ENCODE data around the gene GPHN. TPM values are rescaled to one million over a fixed set of nuclear protein-coding genes. Genes with fewer than 3 reads are reported as not detected.

GPHN gene
- polyA plus RNA-seq, 1 of the 3 experiments (the other 2 are of a cell fraction), result 6.9 TPM

DNA sequence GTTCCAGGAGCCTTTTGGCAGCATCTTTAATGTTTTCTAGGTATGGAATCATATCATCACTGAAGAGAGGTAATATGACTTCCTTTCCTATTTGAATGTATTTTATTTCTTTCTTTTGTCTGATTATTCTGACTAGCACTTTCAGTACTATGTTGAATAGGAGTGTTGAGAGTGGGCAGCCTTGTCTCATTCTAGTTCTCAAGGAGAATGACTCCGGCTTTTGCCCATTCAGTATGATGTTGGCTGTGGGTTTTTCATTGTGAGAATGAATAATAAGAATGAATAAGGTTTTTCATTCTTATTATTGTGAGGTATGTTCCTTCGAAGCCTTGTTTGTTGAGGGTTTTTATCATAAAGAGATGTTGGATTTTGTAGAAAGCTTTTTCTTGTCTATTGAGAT lies 98.9 kb downstream of the GPHN start:
- DNase-seq, result no peak
- H2AFZ ChIP-seq (ENCODE audit: low read depth), result no peak overlapping the region
- H3K27ac ChIP-seq (ENCODE audit: low read depth in 2 of 2, low read length in 1 of 2), result no peak overlapping the region
- H3F3A ChIP-seq (replicated peaks; ENCODE audit: insufficient read depth), result no peaks in the 10 kb centered on the region
- H3K36me3 ChIP-seq (replicated peaks in 1 of 2; ENCODE audit: control insufficient read depth in 1 of 2, insufficient read depth in 2 of 2, low read length in 1 of 2), result no peaks in the 10 kb centered on the region
- POLR2A ChIA-PET, result no interaction called here
- no peak overlapping the region for H3K4me2 ChIP-seq
- H3K9me3 ChIP-seq, result 0 out of 2 replicates have a peak, but pooled peaks cover 12% of the 10 kb centered on the region
- no peaks in the 10 kb centered on the region for H4K20me1 ChIP-seq (ENCODE audit: insufficient read depth)
- H3K9me2 ChIP-seq, result no peaks in the 10 kb centered on the region
- no peaks in the 10 kb centered on the region for H3K4me1 ChIP-seq (ENCODE audit: control insufficient read depth in 1 of 2, insufficient read depth in 2 of 2, low read depth in 1 of 2, low read length in 1 of 2)
- no peak overlapping the region for H3K4me3 ChIP-seq (ENCODE audit: low read depth in 2 of 2, low read length in 1 of 2)
- 82% methylated on average over 2 of the region's 2 CpGs for WGBS (ENCODE audit: low lambda C conversion rate)
- TF ChIP-seq NRF1 (IDR thresholded peaks at IDR 0.05; ENCODE audit: low read depth, low read length), result no peak
- no peak for TF ChIP-seq RFX5 (IDR thresholded peaks at IDR 0.05; ENCODE audit: low read length)
- no peak for TF ChIP-seq ZBTB33 (IDR thresholded peaks at IDR 0.05; ENCODE audit: borderline replicate concordance, low read depth)
- TF ChIP-seq GABPA (IDR thresholded peaks at IDR 0.05; ENCODE audit: low read depth), result no peak
- TF ChIP-seq CHD2 (IDR thresholded peaks at IDR 0.05; ENCODE audit: low read length, partially characterized antibody), result no peak
- no peak for TF ChIP-seq YY1 (IDR thresholded peaks at IDR 0.05; ENCODE audit: low read depth)
- no peak for TF ChIP-seq ELF1 (IDR thresholded peaks at IDR 0.05)
- TF ChIP-seq, protein P1, sequence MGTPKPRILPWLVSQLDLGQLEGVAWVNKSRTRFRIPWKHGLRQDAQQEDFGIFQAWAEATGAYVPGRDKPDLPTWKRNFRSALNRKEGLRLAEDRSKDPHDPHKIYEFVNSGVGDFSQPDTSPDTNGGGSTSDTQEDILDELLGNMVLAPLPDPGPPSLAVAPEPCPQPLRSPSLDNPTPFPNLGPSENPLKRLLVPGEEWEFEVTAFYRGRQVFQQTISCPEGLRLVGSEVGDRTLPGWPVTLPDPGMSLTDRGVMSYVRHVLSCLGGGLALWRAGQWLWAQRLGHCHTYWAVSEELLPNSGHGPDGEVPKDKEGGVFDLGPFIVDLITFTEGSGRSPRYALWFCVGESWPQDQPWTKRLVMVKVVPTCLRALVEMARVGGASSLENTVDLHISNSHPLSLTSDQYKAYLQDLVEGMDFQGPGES (IDR thresholded peaks at IDR 0.05; ENCODE audit: low read depth, low read length), result no peak
- no peak for TF ChIP-seq SIN3A (IDR thresholded peaks at IDR 0.05; ENCODE audit: borderline replicate concordance, low read depth, low read length)
- no peak for TF ChIP-seq FOXJ3 (CRISPR knock-in tag; IDR thresholded peaks at IDR 0.05)
- no peak overlapping the region for H3K9ac ChIP-seq
- H3K27me3 ChIP-seq (ENCODE audit: insufficient read depth), result no peaks in the 10 kb centered on the region
- peaks cover 12% of the 10 kb centered on the region; the same call in 1 of the 2 replicates for H3K79me2 ChIP-seq (ENCODE audit: insufficient read depth)
- CTCF ChIA-PET, result no interaction called here

DNA sequence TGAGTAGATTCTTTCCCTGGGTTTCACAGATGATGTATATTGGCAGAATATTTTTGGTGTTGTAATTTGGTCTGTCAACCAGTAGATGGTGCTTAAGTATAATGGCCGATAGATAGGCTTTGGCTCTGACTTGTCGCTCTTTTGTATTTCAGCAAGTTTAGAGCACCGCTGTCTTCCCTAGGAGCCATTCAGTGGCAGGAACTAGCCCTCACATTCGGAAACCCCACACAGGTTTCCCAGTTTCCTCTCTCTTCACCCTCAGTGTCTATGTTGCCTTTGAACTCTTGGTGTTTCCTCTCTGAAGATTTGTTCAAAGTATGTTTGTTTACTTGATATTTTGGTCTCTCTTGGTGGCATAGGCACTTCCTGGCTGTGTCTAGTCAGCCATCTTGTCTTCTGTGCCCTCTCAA lies 102.2 kb downstream of the GPHN start:
- Histone ChIP-seq H3K79me2 (ENCODE audit: insufficient read depth) (peaks cover 12% of the 10 kb centered on the region; the same call in 1 of the 2 replicates), H3K9me3 (0 out of 2 replicates have a peak, but pooled peaks cover 12% of the 10 kb centered on the region), H3K9me2 (no peaks in the 10 kb centered on the region), H3F3A (replicated peaks; ENCODE audit: insufficient read depth) (no peaks in the 10 kb centered on the region), H2AFZ (ENCODE audit: low read depth) (no peak overlapping the region), H3K4me3 (ENCODE audit: low read depth in 2 of 2, low read length in 1 of 2) (peak overlapping the region in 1 of 2 experiments; percentile 30; a peak in 1 of 4 replicates), H3K9ac (no peak overlapping the region), H3K4me1 (ENCODE audit: control insufficient read depth in 1 of 2, insufficient read depth in 2 of 2, low read depth in 1 of 2, low read length in 1 of 2) (no peaks in the 10 kb centered on the region), H3K36me3 (replicated peaks in 1 of 2; ENCODE audit: control insufficient read depth in 1 of 2, insufficient read depth in 2 of 2, low read length in 1 of 2) (no peaks in the 10 kb centered on the region), H4K20me1 (ENCODE audit: insufficient read depth) (no peaks in the 10 kb centered on the region), H3K4me2 (no peak overlapping the region), H3K27ac (ENCODE audit: low read depth in 2 of 2, low read length in 1 of 2) (no peak overlapping the region), H3K27me3 (ENCODE audit: insufficient read depth) (no peaks in the 10 kb centered on the region)
- POLR2A ChIA-PET, result no interaction called here
- CTCF ChIA-PET, result no interaction called here
- DNase-seq, result no peak
- 91% methylated on average over 4 of the region's 4 CpGs for whole genome bisulfite sequencing (ENCODE audit: low lambda C conversion rate)
- TF ChIP-seq, protein P2, sequence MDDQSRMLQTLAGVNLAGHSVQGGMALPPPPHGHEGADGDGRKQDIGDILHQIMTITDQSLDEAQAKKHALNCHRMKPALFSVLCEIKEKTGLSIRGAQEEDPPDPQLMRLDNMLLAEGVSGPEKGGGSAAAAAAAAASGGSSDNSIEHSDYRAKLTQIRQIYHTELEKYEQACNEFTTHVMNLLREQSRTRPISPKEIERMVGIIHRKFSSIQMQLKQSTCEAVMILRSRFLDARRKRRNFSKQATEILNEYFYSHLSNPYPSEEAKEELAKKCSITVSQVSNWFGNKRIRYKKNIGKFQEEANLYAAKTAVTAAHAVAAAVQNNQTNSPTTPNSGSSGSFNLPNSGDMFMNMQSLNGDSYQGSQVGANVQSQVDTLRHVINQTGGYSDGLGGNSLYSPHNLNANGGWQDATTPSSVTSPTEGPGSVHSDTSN (IDR thresholded peaks at IDR 0.05), result no peak
- TF ChIP-seq JUND (IDR thresholded peaks at IDR 0.05), result no peak
- TF ChIP-seq, protein P3, sequence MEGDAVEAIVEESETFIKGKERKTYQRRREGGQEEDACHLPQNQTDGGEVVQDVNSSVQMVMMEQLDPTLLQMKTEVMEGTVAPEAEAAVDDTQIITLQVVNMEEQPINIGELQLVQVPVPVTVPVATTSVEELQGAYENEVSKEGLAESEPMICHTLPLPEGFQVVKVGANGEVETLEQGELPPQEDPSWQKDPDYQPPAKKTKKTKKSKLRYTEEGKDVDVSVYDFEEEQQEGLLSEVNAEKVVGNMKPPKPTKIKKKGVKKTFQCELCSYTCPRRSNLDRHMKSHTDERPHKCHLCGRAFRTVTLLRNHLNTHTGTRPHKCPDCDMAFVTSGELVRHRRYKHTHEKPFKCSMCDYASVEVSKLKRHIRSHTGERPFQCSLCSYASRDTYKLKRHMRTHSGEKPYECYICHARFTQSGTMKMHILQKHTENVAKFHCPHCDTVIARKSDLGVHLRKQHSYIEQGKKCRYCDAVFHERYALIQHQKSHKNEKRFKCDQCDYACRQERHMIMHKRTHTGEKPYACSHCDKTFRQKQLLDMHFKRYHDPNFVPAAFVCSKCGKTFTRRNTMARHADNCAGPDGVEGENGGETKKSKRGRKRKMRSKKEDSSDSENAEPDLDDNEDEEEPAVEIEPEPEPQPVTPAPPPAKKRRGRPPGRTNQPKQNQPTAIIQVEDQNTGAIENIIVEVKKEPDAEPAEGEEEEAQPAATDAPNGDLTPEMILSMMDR (IDR thresholded peaks at IDR 0.05), result peak; percentile 37; the same call in 1 of the 2 replicates

All from SK-N-SH (cell line).